Activated naive CD4-positive, alpha-beta T cell treated with anti-CD3 and anti-CD28 coated beads for 36 hours (primary cell): ENCODE results near the gene RBM15B. TPM values are rescaled to one million over a fixed set of nuclear protein-coding genes. Genes with fewer than 3 reads are reported as not detected.
A peak's percentile ranks its signal among the peaks of the same experiment; 100 is the strongest.
"Not testable (repeated sequence)": the region's sequence is repeated elsewhere in the genome, so short reads cannot be mapped to it uniquely, and the experiment has no call there.

Experiments used
- CTCF ChIA-PET: fragments of 350-600 bp; sonication (Branson Sonifier 250); formaldehyde crosslinking; loops from one replicate; lab custom pipeline; 2021; ENCODE audit warnings: antibody characterized with exemption; lab: Charles Lee
- DNase-seq: peaks from one replicate; pipeline ENCODE4 v3.0.0-alpha.2; 2020
- H3K27ac Mint-ChIP-seq: one replicate; pipeline ENCODE4 v1.8.0; 2021; ENCODE audit warnings: mild to moderate bottlenecking, mixed read lengths
- H3K27me3 Mint-ChIP-seq: one replicate; pipeline ENCODE4 v1.8.0; 2021; ENCODE audit warnings: low read depth, mixed read lengths
- H3K36me3 Mint-ChIP-seq: one replicate; pipeline ENCODE4 v1.8.0; 2021; ENCODE audit warnings: low read depth, mixed read lengths
- H3K4me1 Mint-ChIP-seq: one replicate; pipeline ENCODE4 v1.8.0; 2021; ENCODE audit warnings: low read depth, mixed read lengths
- H3K4me3 Mint-ChIP-seq: one replicate; pipeline ENCODE4 v1.8.0; 2021; ENCODE audit warnings: mild to moderate bottlenecking, moderate library complexity, mixed read lengths
- H3K9me3 Mint-ChIP-seq: one replicate; pipeline ENCODE4 v1.8.0; 2021; ENCODE audit warnings: mixed read lengths
- intact Hi-C: fragments of 100-400 bp; cut with micrococcal nuclease; formaldehyde crosslinking; loops from one replicate; pipeline ENCODE4 v1.15.1; 2023
- total RNA-seq, 2 experiments: library from RNA; stranded (reverse); gene quantifications; one replicate each; pipeline ENCODE4 v1.2.3, GENCODE V29; 2021

RBM15B gene
- total RNA-seq, 2 experiments from 2014 or later, result 12.8 to 13.5 TPM

DNA sequence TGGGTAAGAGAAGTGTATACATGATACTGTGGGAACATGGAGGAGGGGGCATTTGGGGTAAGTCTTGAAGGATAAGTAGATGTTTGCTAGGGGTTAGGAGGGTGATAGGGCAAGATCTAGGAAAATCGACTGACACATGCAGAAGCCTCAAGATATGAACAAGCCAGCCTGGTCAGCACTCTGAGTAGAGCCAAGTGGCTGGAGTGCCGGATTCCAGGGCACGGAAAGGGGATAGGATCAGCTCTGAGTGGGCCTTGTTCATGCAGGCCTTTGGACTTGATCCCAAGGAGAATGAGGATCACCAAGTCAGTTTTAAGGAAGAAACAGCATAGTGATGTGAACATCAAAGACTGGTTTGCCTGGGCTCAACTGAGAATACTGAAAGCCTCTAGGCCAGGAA, 30.3 kb upstream of the RBM15B start:
- Mint-ChIP-seq H3K4me3 (no peak overlapping the region), H3K36me3 (no peaks in the 10 kb centered on the region), H3K27me3 (no peaks in the 10 kb centered on the region), H3K4me1 (no peaks in the 10 kb centered on the region), H3K27ac (no peak overlapping the region), H3K9me3 (no peaks in the 10 kb centered on the region)
- intact Hi-C loops, result no loop called here
- no peak for DNase-seq
- CTCF ChIA-PET, result no interaction called here

DNA sequence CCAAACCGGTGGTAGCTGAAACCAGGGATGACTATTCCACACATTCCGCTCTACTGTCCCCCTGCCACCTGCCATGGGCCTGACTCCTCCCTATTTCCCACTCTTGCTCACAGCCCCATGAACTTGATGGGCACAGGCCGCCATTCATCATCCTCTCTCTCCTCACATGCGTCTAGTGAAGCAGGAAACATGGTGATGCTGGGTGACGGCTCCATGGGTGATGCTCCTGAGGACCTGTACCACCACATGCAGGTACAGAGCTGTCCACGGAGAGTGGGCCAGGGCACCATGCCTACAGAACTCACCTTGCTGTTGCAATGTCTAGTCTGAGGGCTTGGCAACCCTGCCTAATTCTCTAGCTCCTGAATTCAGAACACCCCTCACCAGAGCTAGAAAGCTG, 29.3 kb upstream of the RBM15B start:
- Mint-ChIP-seq H3K4me3 (no peak overlapping the region), H3K27me3 (no peaks in the 10 kb centered on the region), H3K27ac (no peak overlapping the region), H3K36me3 (no peaks in the 10 kb centered on the region), H3K4me1 (no peaks in the 10 kb centered on the region), H3K9me3 (no peaks in the 10 kb centered on the region)
- intact Hi-C loops, result no loop called here
- CTCF ChIA-PET, result interaction anchor here (0.9 kb wide), 2 partner anchors 261 to 390 kb away, joined by 3 read pairs; no protein-coding TSS in a partner anchor
- DNase-seq, result no peak

DNA sequence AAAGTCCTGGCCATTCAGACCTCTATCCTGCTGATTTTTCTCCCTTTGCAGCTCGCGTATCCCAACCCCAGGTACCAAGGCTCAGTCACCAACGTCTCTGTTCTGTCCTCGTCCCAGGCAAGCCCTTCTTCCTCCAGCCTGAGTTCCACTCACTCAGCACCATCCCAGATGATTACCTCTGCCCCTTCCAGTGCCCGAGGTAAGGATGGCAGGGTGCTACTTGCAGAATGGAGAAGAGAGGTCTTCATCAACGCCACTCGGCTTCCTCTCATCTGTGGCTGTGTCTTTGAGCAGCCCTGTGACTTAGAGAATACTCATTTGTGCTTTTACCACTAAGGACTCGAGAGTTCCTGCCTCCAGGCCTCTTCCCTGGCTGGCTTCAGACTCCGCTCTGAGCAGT, 28.6 kb upstream of the RBM15B start:
- Mint-ChIP-seq H3K4me3 (no peak overlapping the region), H3K27me3 (no peaks in the 10 kb centered on the region), H3K4me1 (no peaks in the 10 kb centered on the region), H3K9me3 (no peaks in the 10 kb centered on the region), H3K27ac (no peak overlapping the region), H3K36me3 (no peaks in the 10 kb centered on the region)
- intact Hi-C loops, result no loop called here
- CTCF ChIA-PET, result no interaction called here
- DNase-seq, result no peak

DNA sequence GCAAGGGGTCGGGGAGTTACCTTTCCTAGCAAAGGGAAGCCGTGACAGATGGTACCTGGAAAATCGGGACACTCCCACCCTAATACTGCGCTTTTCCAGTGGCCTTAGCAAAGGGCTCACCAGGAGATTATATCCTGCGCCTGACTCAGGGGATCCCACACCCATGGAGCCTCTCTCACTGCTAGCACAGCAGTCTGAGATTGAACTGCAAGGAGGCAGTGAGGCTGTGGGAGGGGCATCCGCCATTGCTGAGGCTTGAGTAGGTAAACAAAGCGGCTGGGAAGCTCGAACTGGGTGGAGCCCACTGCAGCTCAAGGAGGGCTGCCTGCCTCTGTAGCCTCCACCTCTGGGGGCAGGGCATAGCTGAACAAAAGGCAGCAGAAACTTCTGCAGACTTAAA, 22.8 kb upstream of the RBM15B start:
- intact Hi-C loops, H3K4me1 Mint-ChIP-seq, H3K9me3 Mint-ChIP-seq, H3K4me3 Mint-ChIP-seq, DNase-seq, H3K27me3 Mint-ChIP-seq, H3K27ac Mint-ChIP-seq, H3K36me3 Mint-ChIP-seq: not testable (repeated sequence)
- CTCF ChIA-PET, result interaction anchor here (5.9 kb wide), 1 partner anchor 397 kb away, joined by 28 read pairs; no protein-coding TSS in a partner anchor

DNA sequence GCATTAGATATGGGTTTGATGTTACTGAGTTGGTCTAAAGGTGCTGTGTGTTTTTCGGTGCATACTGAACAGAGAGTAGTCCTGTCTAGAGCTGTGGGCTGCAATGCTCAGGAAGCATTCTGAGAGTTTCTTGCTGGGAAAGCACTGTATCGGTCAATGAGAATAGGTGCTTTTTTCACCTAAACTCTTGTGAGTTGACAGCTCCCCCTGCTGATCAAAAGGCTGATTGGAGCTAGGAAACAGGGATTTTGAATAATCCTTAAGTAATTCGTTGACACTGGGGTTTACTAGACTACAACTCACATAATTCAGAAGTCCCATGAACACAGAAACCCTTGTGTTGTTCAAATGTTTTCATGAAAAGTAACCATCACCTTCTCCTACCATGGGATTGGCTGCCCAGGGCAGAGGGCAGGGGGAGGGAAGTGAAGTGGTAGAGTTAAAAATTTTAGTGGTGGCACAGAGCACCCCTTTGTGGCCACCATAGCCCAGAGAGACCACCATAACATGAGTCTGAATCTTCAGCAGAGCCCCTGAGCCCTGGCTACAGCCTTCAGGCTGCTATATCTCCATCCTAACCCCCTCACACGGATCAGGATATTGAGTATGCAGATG, 19.0 kb upstream of the RBM15B start:
- no peaks in the 10 kb centered on the region for H3K36me3 Mint-ChIP-seq
- CTCF ChIA-PET, result interaction anchor here (1.0 to 5.9 kb wide), 9 partner anchors 14 to 756 kb away, joined by 3 to 28 read pairs (median 4); partner anchors contain the start of gene MAPKAPK3
- no peaks in the 10 kb centered on the region for H3K9me3 Mint-ChIP-seq
- no peak overlapping the region for H3K4me3 Mint-ChIP-seq
- DNase-seq, result peak; percentile 78
- H3K27ac Mint-ChIP-seq, result no peak overlapping the region
- no peaks in the 10 kb centered on the region for H3K27me3 Mint-ChIP-seq
- intact Hi-C loops, result loop anchor here (1.0 to 5.0 kb wide), 5 partner anchors 103 to 756 kb away; no protein-coding TSS in a partner anchor
- peaks cover 2% of the 10 kb centered on the region for H3K4me1 Mint-ChIP-seq

DNA sequence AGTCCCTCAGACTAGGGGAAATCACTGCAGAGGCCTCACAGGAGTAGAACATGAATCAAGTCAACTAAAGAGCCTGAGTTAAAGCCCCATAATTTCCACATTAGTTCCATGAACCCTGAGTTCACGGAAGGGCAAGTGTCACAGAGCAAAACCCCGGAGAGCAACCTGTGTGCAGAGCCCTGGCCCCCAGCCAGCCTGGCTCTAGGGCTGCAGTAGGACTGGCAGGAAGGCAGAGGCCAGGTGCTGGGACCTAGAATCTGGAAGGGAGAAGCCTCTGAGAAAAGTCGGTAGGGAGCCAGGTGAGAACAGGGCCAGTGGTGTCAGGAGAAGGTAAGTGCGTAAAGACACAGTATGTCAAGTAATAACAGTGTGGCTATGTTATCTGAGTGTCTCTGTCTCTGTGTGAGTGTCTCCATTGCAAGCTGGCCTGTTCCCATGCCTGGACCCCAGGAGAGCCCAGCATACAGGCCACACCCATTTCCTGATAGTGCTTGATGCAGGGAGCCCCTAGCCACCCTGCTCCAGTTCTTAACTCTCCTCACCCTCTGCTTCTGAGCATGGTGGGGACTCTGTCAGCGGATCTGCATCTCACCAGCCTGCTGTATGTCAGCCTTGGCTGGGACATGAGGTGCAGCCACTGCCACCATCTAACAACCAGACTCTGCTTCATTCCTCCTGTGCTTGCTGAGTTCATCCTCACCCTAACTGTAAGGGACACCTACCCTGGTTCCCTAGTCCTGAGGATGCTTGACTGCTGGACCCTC, 17.2 kb upstream of the RBM15B start:
- Mint-ChIP-seq H3K4me1 (peaks cover 3% of the 10 kb centered on the region), H3K36me3 (no peaks in the 10 kb centered on the region), H3K27ac (no peak overlapping the region), H3K4me3 (no peak overlapping the region), H3K27me3 (no peaks in the 10 kb centered on the region), H3K9me3 (no peaks in the 10 kb centered on the region)
- no peak for DNase-seq
- intact Hi-C loops, result loop anchor here (5.0 kb wide), 1 partner anchor 697 kb away; no protein-coding TSS in a partner anchor
- CTCF ChIA-PET, result interaction anchor here (5.9 kb wide), 1 partner anchor 403 kb away, joined by 28 read pairs; no protein-coding TSS in a partner anchor

DNA sequence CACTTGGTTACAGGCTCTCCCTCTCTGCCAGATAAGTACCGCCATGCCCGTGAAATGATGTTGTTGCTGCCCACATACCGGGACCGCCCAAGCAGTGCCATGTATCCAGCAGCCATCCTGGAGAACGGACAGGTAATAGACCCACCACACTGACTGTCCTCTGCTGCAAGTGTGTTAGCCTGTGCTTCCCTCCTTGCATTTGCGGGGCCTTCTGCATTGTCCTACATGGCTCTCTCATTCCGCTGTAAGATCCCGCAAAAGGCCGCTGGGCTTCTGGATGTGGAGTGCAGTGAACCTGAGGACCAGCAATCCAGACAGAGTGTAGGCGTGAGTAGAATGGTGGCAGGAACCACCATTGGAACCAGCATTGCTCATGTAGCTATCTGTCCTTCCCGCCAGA, 16.6 kb upstream of the RBM15B start:
- no peak overlapping the region for H3K27ac Mint-ChIP-seq
- intact Hi-C loops, result loop anchor here (5.0 kb wide), 1 partner anchor 697 kb away; no protein-coding TSS in a partner anchor
- CTCF ChIA-PET, result no interaction called here

DNA sequence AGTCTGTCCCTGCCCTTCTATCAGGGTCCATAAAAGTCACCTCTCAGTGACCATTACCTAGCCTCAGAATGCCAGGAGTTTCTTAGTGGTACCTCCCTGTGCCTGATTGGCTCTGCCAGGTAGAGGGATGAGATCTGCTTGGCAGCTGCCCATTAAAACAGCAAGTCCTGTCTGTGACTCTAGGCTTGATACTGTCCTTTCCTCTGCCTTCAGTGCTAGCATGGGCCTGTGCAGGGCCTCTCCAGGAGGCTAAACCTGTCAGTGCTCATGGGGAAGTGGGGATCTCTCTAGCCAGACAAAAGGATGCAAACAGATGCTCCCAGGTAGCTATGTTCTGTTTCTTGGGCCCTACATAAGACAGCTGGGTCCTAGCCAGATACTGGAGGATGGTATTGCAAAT, 15.9 kb upstream of the RBM15B start:
- Mint-ChIP-seq H3K9me3 (no peaks in the 10 kb centered on the region), H3K27ac (no peak overlapping the region), H3K4me3 (no peak overlapping the region), H3K36me3 (no peaks in the 10 kb centered on the region), H3K27me3 (no peaks in the 10 kb centered on the region), H3K4me1 (peaks cover 11% of the 10 kb centered on the region)
- CTCF ChIA-PET, result no interaction called here
- intact Hi-C loops, result no loop called here
- DNase-seq, result no peak

More for the DNA sequence above, 16.6 kb upstream of the RBM15B start:
- Mint-ChIP-seq H3K27me3 (no peaks in the 10 kb centered on the region), H3K4me1 (peaks cover 9% of the 10 kb centered on the region), H3K9me3 (no peaks in the 10 kb centered on the region), H3K4me3 (no peak overlapping the region), H3K36me3 (no peaks in the 10 kb centered on the region)
- DNase-seq, result no peak

DNA sequence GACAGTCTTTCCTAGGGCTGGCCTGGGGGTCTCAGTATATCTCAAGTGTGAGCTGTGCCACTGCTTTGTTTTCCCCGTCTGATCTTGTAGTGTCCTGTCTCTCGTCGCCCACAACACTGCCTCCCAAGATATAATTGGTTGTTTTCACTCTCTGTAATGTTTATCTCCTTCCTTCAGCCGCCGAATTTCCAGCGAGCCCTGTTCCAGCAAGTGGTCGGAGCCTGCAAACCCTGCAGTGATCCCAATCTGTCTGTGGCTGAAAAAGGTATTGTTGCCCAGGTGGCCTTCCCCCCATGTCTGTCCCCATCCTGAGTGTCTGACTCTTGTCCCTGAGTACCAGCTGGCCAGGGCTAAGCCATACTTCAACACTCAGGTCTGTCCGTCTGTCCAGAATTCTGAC, 15.5 kb upstream of the RBM15B start:
- no peaks in the 10 kb centered on the region for H3K9me3 Mint-ChIP-seq
- H3K27me3 Mint-ChIP-seq, result no peaks in the 10 kb centered on the region
- H3K36me3 Mint-ChIP-seq, result no peaks in the 10 kb centered on the region
- CTCF ChIA-PET, result no interaction called here
- intact Hi-C loops, result no loop called here
- H3K27ac Mint-ChIP-seq, result no peak overlapping the region
- H3K4me3 Mint-ChIP-seq, result no peak overlapping the region
- H3K4me1 Mint-ChIP-seq, result peaks cover 11% of the 10 kb centered on the region
- no peak for DNase-seq

DNA sequence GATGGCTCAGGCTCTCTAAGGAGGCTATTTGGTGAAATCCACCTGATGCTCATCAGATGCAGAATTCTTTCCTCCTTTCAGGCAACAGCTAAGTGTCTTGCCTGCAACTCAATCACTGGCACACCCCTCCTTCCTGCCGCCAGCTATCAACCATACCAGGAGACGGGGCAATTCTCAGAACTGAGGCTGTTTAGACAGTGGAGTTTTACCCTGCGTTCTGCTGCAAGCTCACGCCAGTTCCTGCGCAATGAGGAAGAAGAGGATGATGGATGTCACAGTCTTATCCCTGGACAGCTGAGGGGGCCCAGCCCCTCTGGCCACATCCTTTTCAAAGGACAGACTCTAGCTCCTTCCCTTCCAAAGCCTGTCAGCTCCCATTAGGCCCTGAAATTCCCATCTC, 13.0 kb upstream of the RBM15B start:
- intact Hi-C loops, result no loop called here
- DNase-seq, result no peak
- CTCF ChIA-PET, result interaction anchor here (0.8 to 3.9 kb wide), 4 partner anchors 8 to 406 kb away, joined by 3 to 19 read pairs (median 3); no protein-coding TSS in a partner anchor
- H3K27ac Mint-ChIP-seq, result no peak overlapping the region
- no peaks in the 10 kb centered on the region for H3K27me3 Mint-ChIP-seq
- H3K4me1 Mint-ChIP-seq, result peaks cover 11% of the 10 kb centered on the region
- no peaks in the 10 kb centered on the region for H3K9me3 Mint-ChIP-seq
- no peaks in the 10 kb centered on the region for H3K36me3 Mint-ChIP-seq
- H3K4me3 Mint-ChIP-seq, result no peak overlapping the region

DNA sequence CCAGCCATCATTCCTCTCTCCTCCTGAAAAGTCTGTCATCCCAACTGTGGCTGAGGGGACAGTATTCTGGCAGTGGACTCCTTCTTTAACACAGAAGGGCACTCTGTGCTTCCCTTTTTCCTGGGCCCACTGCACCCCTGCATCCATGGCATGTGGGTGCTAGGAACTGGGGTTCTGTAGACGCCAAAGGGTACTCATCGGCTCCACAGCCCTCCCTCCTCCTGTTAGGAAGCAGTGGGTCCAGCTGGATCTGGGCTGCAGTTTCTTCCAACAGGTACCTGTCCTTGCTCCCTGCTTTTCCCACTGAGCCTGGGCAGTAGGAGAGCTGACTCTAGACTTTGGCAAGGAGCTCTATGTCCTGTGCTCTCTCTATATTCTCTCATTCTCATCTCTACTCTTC, 12.4 kb upstream of the RBM15B start:
- no peak for DNase-seq
- CTCF ChIA-PET, result interaction anchor here (0.9 to 3.9 kb wide), 2 partner anchors 10 to 407 kb away, joined by 3 to 19 read pairs; no protein-coding TSS in a partner anchor
- Mint-ChIP-seq H3K36me3 (peaks cover under 1% of the 10 kb centered on the region), H3K4me3 (no peak overlapping the region), H3K9me3 (no peaks in the 10 kb centered on the region), H3K27ac (no peak overlapping the region), H3K27me3 (no peaks in the 10 kb centered on the region), H3K4me1 (peaks cover 16% of the 10 kb centered on the region)
- intact Hi-C loops, result no loop called here

DNA sequence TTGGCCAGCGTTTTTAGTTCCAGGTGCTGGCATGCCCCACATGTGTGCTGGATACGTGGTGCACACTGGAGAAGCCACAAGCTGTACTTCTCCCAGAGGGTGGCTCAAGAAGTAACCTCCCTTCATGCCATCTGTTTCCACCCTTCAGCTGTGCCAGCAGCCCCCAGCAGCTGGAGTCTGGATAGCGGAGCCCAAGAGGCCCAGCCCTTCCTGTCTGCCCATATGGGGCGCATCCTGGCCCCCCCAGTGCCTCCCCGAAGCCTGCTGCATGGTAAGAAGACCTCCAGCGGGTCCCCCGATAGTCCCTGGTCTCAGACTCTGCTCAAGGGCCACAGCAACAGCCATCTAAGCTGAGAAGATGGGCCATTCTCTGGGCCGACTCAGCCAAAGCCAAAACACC, 11.8 kb upstream of the RBM15B start:
- H3K36me3 Mint-ChIP-seq, result peaks cover 2% of the 10 kb centered on the region
- CTCF ChIA-PET, result interaction anchor here (3.9 kb wide), 1 partner anchor 10 kb away, joined by 19 read pairs; no protein-coding TSS in a partner anchor
- no peak overlapping the region for H3K4me3 Mint-ChIP-seq
- intact Hi-C loops, result no loop called here
- no peaks in the 10 kb centered on the region for H3K27me3 Mint-ChIP-seq
- H3K9me3 Mint-ChIP-seq, result no peaks in the 10 kb centered on the region
- no peak for DNase-seq
- H3K4me1 Mint-ChIP-seq, result peaks cover 20% of the 10 kb centered on the region
- no peak overlapping the region for H3K27ac Mint-ChIP-seq
